ENCODE results near the gene PRRG1. TPM values are rescaled to one million over a fixed set of nuclear protein-coding genes. Genes with fewer than 3 reads are reported as not detected.
"Not testable (repeated sequence)": the region's sequence is repeated elsewhere in the genome, so short reads cannot be mapped to it uniquely, and the experiment has no call there.

PRRG1 gene
- total RNA-seq (ENCODE audit: low replicate concordance) = 10.0 and 15.3 TPM in 2 replicates

DNA sequence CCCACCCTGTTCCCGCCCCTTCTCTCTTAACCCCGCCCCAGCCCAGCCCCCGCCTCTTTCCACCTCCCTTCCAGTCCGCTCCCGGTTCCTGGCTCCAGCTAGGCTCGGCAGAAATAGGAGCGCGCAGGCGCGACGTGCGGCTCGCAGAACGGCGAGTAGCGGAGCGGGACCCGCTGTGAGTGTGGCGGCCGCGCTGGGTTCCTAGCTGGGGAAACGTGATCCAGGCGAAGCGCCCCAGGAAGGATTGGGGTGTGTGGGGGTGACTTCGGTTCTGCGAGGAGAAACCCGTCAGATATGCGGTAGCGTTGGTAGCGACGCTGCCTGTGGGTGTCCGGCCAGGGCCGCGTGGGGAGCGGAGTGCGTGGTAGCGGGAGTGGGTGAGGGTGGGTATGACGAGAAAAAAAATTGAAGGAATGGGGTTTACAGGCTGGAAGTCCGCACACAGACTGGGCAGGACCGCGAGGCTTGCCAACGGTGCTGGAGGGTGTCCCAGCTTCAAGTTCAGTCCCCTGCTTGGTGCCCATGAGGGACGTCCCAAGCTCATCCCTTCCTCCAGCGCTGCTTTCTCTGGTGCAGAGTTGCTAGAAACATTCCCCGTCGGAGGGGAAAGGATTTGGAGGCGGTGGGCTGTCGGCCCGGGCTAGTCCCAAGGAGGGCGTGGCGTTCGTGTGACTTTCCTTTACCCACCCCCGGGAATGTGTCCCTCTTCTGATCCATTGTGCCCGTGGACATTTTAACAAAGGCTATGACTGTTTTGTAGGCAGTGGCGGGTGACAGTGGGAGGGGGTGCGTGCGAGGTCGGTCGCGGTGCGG is at the start of gene PRRG1:
Gene PRRG1 (plus strand): TSS at position 144 of the 813 bp plus-strand sequence. CDS start 56,886 bp downstream, outside the sequence.
- peak within 1 kb of the TSS; percentile 81 for H3K4me3 ChIP-seq (ENCODE audit: low read depth, low read length)
- TF ChIP-seq, protein P1, sequence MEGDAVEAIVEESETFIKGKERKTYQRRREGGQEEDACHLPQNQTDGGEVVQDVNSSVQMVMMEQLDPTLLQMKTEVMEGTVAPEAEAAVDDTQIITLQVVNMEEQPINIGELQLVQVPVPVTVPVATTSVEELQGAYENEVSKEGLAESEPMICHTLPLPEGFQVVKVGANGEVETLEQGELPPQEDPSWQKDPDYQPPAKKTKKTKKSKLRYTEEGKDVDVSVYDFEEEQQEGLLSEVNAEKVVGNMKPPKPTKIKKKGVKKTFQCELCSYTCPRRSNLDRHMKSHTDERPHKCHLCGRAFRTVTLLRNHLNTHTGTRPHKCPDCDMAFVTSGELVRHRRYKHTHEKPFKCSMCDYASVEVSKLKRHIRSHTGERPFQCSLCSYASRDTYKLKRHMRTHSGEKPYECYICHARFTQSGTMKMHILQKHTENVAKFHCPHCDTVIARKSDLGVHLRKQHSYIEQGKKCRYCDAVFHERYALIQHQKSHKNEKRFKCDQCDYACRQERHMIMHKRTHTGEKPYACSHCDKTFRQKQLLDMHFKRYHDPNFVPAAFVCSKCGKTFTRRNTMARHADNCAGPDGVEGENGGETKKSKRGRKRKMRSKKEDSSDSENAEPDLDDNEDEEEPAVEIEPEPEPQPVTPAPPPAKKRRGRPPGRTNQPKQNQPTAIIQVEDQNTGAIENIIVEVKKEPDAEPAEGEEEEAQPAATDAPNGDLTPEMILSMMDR (IDR thresholded peaks at IDR 0.05; ENCODE audit: insufficient read depth, low read length) = no peak
- DNase-seq (ENCODE audit: low read depth) = peak; percentile 77

DNA sequence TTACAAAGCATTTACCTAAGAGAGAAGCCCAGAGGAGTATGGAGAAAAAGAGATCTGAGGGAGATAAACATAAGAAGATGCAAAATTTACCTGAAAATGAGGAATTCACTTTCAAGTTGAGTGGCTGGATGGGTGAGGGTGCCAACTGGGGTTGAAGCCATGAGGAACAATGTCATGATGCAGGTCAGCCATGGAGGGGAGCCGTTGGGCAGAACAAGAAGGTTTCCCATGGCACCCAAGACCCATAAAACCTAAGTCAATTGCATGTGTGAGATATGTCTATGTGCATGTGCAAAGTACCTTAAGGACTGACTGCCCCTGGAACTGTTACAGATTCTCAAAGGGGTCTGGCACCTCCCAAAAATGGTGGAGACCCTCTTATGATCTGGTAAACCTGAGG is 46.6 kb upstream of the PRRG1 start:
- DNase-seq (ENCODE audit: low read depth) = peak; percentile 21
- no peak overlapping the region for H3K4me3 ChIP-seq (ENCODE audit: low read depth, low read length)
- TF ChIP-seq, protein P1 (IDR thresholded peaks at IDR 0.05; ENCODE audit: insufficient read depth, low read length) = peak; percentile 13

- H3K4me3 ChIP-seq (ENCODE audit: low read depth, low read length); DNase-seq (ENCODE audit: low read depth): not testable (repeated sequence)
Measured at GRCh38 chrX:37305238-37305637, 43.9 kb upstream of the PRRG1 start.

DNA sequence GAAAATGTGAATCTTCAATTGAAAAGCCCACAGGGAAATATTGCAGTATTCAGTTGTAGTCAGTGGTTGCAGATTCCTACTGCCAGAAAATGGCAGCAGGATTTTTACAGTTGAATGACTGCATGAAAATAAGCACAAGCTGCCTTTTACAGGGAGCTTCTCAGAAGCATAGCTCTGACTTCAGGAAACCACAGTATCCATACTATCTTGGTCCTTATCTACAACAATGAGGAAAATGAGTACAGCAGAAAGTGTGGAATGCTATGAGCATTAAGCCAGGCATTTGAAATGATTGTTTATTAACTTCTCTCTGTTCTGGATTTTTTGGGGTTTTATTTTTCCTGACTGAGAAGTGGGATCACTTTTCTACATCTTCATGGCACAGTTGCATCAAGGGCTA is 34.6 kb upstream of the PRRG1 start:
- no peak overlapping the region for H3K4me3 ChIP-seq (ENCODE audit: low read depth, low read length)
- peak; percentile 78 for DNase-seq (ENCODE audit: low read depth)
- TF ChIP-seq, protein P1 (IDR thresholded peaks at IDR 0.05; ENCODE audit: insufficient read depth, low read length) = no peak

- no peak for DNase-seq (ENCODE audit: low read depth)
- TF ChIP-seq, protein P1 (IDR thresholded peaks at IDR 0.05; ENCODE audit: insufficient read depth, low read length) = no peak
- H3K4me3 ChIP-seq (ENCODE audit: low read depth, low read length) = no peak overlapping the region
Measured at GRCh38 chrX:37315511-37316248, 33.5 kb upstream of the PRRG1 start.

- TF ChIP-seq, protein P1 (IDR thresholded peaks at IDR 0.05; ENCODE audit: insufficient read depth, low read length) = no peak
- no peak for DNase-seq (ENCODE audit: low read depth)
- H3K4me3 ChIP-seq (ENCODE audit: low read depth, low read length) = no peak overlapping the region
Measured at GRCh38 chrX:37320541-37321203, 28.5 kb upstream of the PRRG1 start.

GRCh38 chrX:37330642-37331041 is 18.5 kb upstream of the PRRG1 start:
- TF ChIP-seq, protein P1 (IDR thresholded peaks at IDR 0.05; ENCODE audit: insufficient read depth, low read length) = no peak
- DNase-seq (ENCODE audit: low read depth) = no peak
- H3K4me3 ChIP-seq (ENCODE audit: low read depth, low read length) = no peak overlapping the region
